GM18502 (cell line): Measurements from ENCODE around the gene SLC8A1.

Experiments
- ATAC-seq: cut with Tn5 transposase; IDR thresholded peaks from one replicate; pipeline ENCODE4 v1.9.1; 2021; ENCODE audit warnings: mild to moderate bottlenecking; ENCODE audit not compliant: unreplicated experiment, poor library complexity

The SLC8A1 gene

DNA sequence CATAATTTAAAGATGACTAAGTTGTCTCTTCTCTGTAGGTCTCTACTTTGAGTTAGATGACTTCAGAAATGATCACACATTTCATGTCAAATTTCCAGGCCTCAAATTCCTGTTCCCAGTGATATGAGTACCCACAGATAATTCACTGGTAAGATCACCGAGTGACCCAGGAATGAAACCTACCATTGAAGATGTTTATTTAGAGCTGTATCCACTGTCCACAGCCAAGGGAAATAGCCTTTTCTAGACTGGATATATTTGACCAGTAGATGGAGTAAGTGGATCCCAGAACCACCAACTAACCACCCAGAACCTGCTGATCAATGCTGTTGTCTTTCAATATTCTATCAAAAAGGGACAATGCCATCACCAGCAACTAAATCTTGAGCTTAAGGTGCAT lies 238.8 kb downstream of the SLC8A1 start:
- no peak for ATAC-seq

DNA sequence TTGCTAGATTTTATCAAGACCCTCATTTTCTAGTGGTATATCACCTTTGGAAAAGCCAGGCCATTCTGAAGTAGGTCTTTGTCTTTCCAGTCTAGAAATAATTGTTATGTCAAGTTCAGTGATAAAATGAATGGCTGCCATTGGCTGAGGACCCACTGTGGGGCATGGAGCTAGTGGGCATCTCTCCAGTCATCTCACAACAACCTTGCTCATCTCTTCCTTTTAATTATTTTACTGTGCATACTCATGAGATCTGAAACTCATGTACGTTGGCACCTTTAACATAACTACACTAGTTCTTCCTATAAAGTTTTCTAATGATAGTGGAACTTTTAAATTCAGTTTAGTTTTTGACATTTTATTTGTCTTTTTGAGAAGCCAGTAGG lies 240.9 kb downstream of the SLC8A1 start:
- no peak for ATAC-seq

DNA sequence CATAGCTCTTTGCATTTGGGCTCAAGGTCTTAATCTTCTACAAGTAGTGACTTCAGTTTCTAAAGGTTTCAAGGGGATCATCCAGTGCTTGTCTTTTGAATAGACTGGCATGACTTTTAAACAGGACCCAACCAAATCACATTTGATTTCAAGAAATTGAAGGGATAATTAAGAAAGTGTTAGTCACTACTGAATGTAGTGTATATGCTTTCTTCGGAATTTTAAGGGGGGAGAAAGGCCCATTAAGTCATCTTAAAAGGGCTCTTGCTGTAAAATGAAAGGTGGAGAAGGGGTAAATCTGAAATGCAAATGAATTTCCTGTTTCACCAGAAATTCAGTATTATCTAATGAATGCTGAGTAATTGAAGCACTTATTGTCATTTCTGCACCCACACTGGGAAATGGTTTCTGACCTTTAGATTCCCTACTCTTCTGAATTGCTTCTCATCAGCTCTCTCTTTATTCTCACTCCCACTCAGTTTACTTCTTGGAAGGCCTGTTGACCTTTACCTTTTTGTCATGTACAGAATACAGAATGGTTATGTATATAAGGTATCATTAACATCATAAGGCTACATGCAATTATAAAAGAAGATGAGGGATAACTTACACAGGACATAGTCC lies 241.4 kb downstream of the SLC8A1 start:
- ATAC-seq, result peak; percentile 53

DNA sequence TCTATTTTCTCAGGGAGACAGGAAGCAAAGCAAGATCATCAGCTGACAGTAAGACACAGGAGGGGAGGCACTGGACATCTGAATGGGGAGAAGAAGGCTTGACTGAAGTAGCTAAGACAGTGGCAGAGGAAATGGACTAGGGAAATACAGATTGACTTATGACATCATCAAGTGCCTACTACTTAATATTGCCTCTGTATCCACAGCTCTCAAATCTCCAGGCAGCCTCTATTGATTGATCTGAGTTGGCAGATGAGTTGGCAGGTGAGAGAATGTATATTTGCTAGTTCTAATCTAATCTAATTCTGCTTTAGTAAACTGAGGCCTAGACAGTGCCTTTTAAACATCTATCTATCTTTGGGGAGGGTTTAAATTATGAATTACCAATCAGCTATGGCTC lies 242.1 kb downstream of the SLC8A1 start:
- ATAC-seq, result no peak

DNA sequence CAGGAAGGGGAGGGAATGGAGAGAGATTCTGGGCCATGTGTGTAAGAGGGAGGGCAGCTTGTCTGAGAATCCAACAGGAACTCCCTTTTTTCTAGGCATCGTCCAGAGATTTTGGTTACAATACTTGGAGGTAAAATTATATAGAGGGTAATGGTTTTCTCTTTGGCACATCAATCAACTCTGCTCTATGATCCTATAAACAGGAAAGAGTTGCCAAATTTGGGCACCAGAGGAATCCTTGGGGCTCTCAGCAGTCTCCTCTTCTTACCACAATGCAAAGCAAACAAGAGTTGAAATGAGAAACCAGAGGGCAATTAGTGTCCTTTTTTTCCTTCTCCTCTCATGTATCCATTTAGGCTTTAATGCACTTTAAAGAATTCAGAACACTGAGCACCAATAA lies 243.4 kb downstream of the SLC8A1 start:
- no peak for ATAC-seq

DNA sequence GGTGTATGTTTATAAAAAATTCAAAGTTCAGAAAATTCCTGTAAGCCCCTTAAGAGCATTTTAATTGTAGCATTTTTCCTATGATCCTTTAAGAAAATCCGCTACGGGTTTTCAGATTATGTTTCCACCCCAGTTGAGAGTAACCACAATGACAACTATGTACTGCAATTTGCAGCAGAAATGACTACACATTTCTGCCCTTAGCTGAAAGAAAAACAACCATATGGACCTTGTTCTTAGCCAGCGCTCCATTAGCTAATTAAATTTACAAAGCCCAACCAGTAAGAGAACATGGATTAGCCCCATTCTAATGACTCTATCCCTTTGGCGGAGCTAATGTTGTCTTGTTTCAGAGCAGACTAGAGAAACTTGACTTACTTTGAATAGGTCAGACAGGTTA lies 247.6 kb downstream of the SLC8A1 start:
- no peak for ATAC-seq

DNA sequence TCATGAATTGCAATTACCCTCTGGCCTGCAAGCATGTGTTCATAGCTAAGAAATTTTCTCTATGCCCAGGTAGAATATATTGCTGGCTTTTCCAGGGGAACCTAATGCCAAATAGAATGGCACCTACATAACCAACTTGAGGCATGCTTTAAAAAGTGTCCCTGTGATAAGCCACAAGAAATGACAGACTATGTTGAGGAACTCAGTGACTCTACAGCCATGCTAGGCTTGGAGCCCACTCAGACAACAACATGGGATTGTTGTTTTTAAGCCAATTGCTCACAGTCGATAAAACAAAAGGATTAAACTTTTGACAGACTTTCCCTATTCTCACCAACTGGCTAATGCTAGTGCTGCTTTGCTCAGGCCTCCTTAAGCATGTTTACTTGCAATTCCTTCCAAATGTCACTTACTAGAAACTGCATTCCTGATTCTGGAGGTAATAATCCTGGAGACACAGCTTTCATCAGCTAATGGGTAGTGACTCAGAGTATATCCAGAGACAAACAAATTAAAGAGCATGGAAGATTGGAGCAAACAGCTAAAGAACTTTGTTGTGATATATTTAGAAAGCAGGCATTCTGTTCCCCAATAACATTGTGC lies 249.0 kb downstream of the SLC8A1 start:
- ATAC-seq, result no peak

DNA sequence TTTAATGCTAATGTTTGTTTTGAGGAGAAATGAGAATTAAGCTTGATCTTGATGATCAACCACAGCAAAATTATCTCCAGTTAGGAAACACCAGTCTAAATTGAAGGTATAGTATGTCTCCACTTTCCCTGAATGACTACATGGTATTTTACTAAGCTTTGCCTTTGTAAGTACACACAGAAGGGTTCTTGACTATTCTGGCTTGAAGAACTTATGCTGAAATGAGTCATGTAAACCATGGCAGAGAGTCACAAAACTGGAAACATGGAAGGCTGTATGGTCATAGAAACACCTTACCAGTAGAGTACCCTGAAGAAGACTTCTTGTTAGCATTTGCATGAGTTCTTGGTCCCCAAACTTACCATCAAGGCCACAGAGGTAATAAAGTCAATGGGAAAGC lies 250.5 kb downstream of the SLC8A1 start:
- peak; percentile 47 for ATAC-seq

DNA sequence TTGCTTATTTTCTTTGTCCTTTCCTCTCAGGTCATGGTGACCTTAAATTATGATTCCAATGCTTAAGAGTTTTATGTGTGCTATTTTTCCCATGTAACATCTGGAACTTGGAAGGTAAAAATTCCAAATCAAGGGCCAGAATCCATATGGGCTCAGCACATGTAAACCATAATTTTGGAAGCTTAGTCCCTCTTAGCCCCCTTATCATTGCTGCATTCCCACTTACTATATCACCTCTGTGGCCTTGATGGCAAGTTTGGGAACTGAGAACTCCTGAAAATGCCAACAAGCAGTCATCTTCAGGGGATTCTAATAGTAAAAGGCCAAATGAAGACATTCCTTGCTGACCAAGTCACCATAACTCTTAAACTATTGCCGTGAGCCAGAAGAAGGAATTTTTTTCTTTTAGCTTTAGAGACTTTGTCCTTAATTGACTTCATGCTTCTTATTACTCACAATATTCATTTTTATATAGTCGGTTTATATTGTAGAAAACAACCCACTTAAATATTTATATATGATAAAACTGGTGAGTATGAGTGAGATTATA lies 251.4 kb downstream of the SLC8A1 start:
- no peak for ATAC-seq

DNA sequence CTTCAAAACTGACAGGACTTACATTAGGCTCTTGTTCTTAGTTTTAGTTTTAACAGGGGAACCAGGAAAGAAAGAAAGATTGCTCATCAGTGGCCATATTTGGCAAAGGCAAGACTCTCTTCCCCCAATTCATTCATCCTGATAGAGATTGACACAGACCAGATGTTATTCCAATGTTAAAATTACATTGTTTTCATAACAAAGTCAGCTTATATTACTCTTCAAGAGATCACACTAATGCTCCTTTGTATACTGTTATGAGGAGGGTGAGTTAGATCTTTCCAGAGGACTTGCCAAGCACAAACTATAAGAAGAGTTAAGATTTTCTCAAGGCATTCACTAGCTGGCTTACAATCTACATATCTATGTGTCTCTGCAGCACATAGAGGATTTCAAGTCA lies 252.1 kb downstream of the SLC8A1 start:
- no peak for ATAC-seq

DNA sequence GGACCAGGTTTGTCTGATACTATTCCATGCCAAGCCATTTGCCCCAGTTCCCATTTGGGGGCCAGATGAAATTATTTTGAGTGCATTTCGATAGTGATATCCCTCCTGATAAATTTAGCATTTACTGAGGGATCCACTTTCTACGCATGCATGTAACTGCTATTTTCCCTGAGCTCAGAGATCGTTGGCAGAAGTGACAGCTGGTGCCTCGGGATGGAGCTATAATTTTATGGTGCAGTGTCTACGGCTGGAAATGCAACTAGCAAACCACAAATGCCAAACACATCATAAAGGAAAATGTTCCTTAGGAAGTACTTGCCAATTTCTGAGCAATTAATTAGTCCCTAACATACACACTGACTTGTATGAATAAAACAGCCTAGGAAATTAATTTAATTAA lies 254.8 kb downstream of the SLC8A1 start:
- no peak for ATAC-seq

DNA sequence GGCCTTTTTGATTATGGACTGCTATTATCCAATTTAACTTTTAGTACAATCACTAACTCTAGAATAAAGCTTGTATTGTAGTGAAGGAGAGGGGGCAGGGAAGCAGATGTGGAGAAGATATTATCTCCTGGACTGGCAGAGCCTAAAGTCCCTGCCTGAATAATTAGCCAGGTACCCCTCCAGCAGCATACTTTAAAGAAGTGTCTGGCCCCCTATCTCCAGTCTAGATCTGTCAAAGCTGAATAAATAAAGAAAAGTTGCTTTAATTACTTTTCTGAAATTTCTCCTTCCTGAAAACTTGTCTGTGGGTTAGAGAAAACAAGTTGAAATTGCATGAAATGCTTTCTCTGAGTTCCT lies 258.2 kb downstream of the SLC8A1 start:
- no peak for ATAC-seq

DNA sequence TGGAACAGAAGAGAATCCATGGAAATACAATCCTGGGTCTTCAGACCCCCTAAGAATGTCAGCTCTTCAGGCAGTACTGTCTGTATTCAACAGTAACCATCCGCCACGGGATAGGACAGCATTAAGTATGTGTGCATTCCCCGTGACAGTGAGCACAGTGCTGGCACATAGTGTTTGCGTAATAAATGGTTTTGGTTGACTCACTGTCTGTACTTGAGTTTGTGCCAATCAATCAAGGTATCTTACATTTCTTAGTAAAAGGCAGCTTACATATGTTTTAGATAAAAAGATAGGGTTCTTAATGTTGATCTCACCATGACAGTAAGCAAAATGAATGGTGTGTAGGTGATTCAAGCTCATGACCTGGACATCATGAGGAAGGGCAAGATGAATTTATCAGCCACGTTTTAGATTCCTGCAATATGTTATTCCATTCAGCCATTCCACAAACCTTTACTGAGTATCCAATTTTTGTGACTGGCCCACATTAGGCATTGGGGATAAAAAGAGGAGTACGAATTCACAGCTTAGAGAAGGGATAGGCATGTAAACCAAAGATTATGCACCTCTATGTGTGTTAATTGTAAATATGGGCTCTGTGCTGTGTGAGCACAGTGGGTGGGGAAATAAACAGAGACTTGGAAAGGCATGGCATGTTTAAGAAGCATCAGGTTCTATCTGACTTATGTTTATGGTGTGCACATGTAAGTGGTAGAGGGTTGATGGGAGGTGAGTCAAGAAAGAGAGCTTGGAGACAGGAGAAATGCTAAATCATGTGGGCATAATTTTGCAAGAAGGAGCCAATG lies 258.8 kb downstream of the SLC8A1 start:
- ATAC-seq, result no peak

DNA sequence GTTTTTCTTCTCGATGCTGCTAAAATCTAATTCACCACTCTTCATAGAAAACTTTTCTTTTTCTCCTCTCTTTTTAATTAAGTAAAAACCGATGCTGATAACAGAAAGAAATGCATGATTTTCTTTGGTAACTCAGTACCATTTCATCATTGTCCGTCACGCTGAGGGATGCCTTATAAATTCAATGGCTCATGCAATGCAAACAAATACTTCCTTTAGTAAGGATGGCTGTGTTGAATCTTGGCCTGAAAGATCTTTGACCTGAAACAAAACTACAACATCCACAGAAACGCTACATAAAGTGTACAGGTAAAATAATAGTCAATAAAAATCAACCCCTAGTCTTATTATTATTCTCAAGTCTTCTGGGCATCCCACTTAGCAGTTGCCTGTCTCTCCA lies 261.4 kb downstream of the SLC8A1 start:
- no peak for ATAC-seq

DNA sequence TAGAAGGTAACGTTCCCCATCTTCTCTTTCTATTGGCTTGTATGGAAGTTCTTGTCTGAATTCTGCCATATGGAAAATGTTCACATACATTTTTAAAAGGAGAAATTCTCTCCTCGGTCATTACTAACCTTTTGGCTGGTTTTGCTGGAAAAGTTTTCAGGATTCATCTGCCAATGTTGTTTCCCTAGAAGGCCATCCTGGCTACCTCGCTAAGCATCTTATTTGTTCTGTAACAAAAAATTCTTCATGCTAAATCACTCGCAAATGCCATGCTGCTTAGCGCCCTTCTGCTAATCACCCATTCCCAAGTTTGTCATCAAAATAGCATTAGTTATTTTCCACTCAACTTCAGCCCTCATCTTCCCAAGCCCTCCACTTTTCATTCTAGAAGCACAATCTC lies 262.0 kb downstream of the SLC8A1 start:
- no peak for ATAC-seq

DNA sequence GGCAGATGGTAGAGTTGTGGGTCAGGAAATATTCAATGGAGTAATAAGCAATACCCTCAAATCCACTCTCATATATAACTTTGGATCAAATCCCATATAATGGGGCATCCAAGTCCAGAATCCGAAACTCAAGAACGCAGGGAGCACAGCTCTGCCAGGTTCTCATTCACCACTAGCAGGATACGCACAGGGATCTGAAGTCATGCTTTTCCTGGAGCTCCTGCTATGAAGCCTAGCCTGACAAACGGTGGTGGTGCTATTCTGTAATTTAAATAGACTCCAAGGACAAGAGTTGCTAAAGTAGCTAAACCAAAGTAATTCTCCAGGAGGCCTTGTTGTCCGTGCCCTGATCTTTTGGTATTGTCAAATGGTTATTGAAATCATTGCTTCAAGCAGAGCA lies 264.8 kb downstream of the SLC8A1 start:
- no peak for ATAC-seq

DNA sequence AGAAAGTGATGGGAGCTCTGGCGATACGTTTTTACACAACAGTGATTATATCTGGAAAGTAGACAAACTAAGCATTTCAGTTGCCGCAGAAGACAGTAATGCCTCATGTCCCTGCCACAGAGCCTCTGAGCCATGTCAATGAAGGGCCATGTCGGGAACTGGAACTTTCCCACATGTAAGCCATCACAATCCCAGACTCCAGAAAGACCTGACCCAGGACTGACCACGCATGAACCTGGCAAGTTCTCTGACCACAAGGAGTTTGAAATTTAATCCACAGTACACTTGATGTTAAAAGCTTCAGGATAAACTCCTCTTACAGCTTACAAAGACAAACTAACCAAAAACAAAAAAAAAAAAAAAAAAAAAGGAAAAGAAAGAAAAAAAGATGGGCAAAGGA lies 267.3 kb downstream of the SLC8A1 start:
- no peak for ATAC-seq

DNA sequence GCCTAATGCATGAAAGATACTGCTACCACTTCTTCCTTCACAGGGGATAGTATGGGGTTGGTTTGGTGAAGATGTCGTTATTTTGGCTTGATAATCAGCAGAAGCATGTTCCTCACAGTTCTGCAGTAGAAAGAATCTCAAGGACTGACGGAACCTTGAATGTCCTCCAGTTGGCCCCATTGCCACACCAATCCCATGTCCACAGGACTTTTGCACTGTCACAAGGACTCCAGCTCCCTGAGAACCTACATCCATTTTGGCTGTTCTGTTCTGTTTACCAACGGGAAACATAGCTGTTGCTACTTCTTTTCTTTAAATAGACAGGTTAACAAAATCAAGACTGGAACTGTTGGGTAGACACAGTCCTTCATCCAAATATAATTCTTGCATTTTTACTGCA lies 270.0 kb downstream of the SLC8A1 start:
- no peak for ATAC-seq

DNA sequence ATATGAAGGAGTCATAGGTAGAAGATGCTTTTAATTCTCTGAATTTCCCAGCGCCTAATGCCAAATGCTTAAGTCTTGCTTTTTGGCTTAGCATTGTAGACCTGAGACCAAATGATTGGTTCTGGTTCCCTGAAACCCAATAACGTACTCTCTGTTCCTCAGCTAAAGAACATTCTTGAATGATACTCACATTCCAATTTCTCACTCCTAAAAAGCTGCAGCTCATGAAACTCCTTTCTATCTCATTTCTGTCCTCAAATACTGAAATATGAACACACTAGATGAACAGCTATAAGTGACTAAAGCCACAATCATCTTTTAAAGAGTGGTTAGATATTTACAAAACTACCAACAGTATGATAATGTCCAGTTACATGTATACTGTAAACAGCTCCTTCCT lies 272.1 kb downstream of the SLC8A1 start:
- ATAC-seq, result no peak

DNA sequence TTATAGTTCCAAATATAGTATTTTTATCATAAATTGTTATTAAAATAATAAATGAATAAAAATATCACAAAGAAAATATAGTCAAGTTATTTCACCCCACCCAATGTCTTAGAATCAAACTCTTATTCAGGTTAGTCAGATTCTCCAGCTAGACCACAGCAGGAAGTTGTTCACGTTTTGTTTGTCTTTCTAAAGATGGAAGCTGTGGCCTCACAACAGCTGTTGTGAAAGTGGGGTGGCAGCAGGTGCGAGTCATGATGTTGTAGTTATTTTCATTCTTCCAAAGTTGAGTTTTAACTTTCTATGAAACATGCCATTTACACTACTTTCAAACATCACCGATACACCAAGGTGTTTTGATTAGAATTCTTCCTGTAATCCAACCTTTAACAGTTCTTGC lies 272.9 kb downstream of the SLC8A1 start:
- ATAC-seq, result peak; percentile 91

DNA sequence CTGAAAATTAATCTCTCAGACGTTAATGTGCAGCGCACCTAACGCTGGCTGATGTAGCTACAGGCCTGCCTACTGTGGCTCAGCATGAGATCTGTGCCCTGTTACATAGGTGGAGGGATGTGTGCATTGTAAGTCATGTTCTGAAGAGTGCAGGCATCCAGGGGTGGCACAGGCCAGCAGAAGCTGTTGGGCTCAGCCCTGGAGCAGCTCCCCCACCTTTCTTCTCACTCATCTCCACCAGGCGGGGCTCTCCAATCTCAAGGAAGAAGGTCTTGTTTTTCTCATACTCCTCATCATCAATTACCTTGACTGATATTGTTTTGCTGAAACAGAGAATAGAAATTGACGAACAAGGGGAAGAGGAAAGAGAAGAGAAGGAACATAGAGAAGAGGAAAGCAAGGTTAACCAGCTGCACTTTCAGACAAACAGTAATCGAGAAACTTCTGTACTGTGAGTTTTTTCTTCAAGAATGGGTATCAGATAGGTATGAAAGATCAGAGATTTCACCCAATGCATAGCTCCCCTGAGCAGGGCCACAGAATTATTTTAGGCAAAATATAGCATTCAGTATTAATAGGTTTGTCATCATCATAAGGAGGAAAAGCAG lies 273.6 kb downstream of the SLC8A1 start:
- peak; percentile 45 for ATAC-seq
